ENCODE measurements around the gene CLRN2.

DNA sequence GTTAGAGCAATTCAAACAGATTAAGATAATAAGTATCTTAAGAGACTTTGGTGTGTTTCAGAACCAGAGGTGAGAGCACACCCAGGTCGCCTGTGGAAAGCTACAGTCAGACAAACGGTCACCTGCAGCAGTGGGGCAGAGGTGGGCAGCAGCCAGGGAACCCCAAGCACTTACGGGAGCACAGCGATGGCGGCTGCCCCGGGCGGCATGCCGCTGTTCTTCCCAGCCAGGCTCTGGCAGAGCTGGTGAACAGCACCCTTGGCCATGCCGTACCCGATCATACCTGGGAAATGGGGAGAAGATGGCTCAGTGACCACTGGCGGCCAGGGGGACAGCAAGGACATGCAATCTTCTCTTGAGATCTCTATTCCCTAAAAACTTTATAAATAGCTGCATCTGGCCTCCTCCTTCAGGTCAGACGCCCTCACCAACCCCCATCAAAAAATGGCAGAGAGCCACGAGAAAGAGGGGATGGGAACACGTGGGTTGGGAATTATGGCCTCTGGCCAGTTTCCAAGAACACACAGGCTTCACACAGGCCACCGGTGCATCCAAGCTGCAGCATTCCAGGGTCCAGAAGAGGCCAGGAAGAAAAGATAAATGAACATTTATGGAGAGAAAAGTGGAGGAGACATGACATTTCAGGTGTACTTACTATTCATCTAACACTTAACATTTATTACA is 22.8 kb upstream of the CLRN2 start:
- TF ChIP-seq, protein P1, sequence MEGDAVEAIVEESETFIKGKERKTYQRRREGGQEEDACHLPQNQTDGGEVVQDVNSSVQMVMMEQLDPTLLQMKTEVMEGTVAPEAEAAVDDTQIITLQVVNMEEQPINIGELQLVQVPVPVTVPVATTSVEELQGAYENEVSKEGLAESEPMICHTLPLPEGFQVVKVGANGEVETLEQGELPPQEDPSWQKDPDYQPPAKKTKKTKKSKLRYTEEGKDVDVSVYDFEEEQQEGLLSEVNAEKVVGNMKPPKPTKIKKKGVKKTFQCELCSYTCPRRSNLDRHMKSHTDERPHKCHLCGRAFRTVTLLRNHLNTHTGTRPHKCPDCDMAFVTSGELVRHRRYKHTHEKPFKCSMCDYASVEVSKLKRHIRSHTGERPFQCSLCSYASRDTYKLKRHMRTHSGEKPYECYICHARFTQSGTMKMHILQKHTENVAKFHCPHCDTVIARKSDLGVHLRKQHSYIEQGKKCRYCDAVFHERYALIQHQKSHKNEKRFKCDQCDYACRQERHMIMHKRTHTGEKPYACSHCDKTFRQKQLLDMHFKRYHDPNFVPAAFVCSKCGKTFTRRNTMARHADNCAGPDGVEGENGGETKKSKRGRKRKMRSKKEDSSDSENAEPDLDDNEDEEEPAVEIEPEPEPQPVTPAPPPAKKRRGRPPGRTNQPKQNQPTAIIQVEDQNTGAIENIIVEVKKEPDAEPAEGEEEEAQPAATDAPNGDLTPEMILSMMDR (IDR thresholded peaks at IDR 0.05) = no peak
- no peak for TF ChIP-seq ZFX (IDR thresholded peaks at IDR 0.05; ENCODE audit: borderline replicate concordance)
